ENCODE measurements around the gene DLK1.

Gene DLK1

GRCh38 chr14:100702590-100702989, 24.1 kb upstream of the DLK1 start:
- Histone ChIP-seq H3K4me1 (peaks cover 21% of the 10 kb centered on the region), H3K27me3 (no peaks in the 10 kb centered on the region), H3K4me3 (ENCODE audit: low read depth, low read length) (no peak overlapping the region), H3K9me3 (no peaks in the 10 kb centered on the region; the same call in 1 of the 2 replicates), H3K36me3 (no peaks in the 10 kb centered on the region)
- no peak for DNase-seq
- TF ChIP-seq CTCF (IDR thresholded peaks at IDR 0.05; ENCODE audit: low read depth, low read length) = no peak

GRCh38 chr14:100703386-100704220, 23.1 kb upstream of the DLK1 start:
- Histone ChIP-seq H3K4me1 (peaks cover 15% of the 10 kb centered on the region), H3K27me3 (no peaks in the 10 kb centered on the region), H3K4me3 (ENCODE audit: low read depth, low read length) (no peak overlapping the region), H3K36me3 (no peaks in the 10 kb centered on the region), H3K9me3 (no peaks in the 10 kb centered on the region; the same call in 1 of the 2 replicates)
- DNase-seq = no peak
- no peak for TF ChIP-seq CTCF (IDR thresholded peaks at IDR 0.05; ENCODE audit: low read depth, low read length)

- Histone ChIP-seq H3K27me3 (no peaks in the 10 kb centered on the region), H3K36me3 (no peaks in the 10 kb centered on the region), H3K9me3 (no peaks in the 10 kb centered on the region), H3K4me3 (ENCODE audit: low read depth, low read length) (no peak overlapping the region), H3K4me1 (peaks cover 29% of the 10 kb centered on the region)
- peak; percentile 59 for DNase-seq
- no peak for TF ChIP-seq CTCF (IDR thresholded peaks at IDR 0.05; ENCODE audit: low read depth, low read length)
These were observed 20.5 kb upstream of the DLK1 start for GRCh38 chr14:100706200-100706599.

GRCh38 chr14:100706860-100707259, 19.8 kb upstream of the DLK1 start:
- Histone ChIP-seq H3K4me3 (ENCODE audit: low read depth, low read length) (no peak overlapping the region), H3K4me1 (peaks cover 28% of the 10 kb centered on the region), H3K27me3 (no peaks in the 10 kb centered on the region), H3K36me3 (no peaks in the 10 kb centered on the region), H3K9me3 (no peaks in the 10 kb centered on the region)
- DNase-seq = no peak
- no peak for TF ChIP-seq CTCF (IDR thresholded peaks at IDR 0.05; ENCODE audit: low read depth, low read length)

GRCh38 chr14:100708425-100709288, 18.0 kb upstream of the DLK1 start:
- Histone ChIP-seq H3K36me3 (no peaks in the 10 kb centered on the region), H3K27me3 (no peaks in the 10 kb centered on the region), H3K4me1 (peaks cover 31% of the 10 kb centered on the region), H3K4me3 (ENCODE audit: low read depth, low read length) (no peak overlapping the region), H3K9me3 (no peaks in the 10 kb centered on the region)
- TF ChIP-seq CTCF (IDR thresholded peaks at IDR 0.05; ENCODE audit: low read depth, low read length) = no peak
- peak; percentile 66 for DNase-seq

Data from BE2C (cell line).